Activated CD8-positive, alpha-beta memory T cell treated with anti-CD3 and anti-CD28 coated beads for 1 hour (primary cell): ENCODE measurements around the gene KCND3.

Experiments used
- DNase-seq, 2 donors: peaks; one replicate each; pipeline ENCODE4 v3.0.0-alpha.2; 2020; ENCODE audit warnings: low read depth in 1 of 2; ENCODE audit errors: extremely low read depth in 1 of 2

Gene KCND3

DNA sequence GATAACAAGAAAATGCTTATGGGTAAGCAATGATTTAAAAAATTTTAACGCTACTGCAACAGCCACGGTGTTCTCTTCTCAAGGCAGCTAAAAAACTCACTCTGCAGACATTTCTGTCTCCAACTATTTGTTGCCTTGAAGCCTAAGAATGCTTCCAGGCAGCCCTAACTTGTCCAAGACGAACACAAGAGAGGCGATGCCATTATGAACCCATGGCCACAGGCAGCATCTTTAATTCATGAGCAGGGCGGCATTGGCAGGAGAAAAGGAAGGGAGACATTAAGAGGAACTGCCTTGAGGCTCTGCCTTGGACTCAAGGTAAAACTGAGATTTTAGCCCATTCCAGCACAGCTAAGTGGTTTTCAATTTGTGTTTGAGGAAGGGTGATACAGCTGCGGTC lies 67.5 kb downstream of the KCND3 start:
- no peak for DNase-seq

DNA sequence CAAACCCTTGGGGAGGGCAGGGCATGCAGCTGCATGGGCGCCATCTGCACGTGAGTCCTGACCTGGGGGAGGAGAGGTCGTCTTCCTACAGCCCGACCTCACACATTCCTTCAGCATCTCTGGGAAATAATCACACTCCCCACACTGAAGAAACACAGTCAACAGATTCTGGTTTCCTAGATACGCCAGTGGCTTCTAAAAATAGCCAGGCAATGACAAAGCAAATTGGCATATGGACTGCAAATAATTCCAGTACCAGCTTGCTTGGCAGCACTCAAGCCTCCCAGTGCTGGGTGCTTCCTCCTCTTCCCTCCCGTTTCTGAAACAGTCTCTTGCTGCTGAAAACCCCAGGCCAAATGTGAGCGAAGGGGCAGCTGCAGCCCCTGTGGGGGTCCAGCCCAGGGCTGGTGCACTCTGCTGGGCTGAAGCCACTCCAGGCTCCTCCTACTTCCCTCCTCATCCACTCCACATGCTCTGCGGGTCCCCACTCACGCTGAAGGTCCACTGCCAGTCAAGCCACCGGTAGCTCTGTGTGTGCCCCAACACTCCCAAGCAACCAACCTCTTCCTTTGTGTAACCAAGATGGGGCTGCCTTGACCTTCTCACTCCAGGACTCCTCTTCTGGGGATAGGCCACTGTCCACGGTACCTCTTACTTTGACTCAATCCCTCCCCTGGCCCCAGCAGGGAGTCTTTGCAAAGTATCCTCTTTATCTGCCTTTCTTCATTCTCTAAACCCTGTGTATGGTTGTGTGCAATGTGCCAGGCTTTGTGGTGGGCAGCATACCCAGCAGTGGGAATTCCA lies 69.0 kb downstream of the KCND3 start:
- no peak for DNase-seq

DNA sequence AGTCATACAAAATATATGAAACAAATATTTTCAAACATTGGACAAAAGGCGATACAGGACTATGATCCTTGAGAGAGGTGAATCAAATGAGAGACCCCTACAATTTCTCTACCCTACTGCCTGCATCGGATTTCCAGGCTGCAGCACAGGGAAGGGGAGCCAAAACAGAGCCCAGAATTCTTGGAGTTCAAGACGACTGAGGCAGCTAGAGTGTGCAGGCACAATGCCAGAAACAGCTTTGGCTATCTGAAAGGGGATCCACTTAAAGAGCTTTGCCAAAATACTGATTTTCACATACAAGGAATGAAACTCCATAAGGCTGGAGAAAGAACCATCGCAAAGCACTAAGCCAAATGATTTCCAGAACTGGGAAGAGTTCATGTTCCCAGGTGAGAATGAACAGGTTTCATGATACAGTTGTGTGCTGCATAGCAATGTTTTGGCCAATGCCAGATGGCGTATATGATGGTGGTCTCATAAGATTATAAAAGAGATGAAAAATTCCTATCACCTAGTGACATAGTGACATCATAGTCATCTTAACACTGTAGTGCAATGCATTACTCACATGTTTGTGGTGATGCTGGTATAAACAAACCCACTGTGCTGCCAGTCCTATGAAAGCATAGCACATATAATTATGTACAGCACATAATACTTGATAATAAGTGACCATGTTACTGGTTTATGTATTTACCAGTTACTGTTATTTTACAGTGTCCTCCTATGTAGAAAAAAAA lies 77.5 kb downstream of the KCND3 start:
- no peak for DNase-seq

DNA sequence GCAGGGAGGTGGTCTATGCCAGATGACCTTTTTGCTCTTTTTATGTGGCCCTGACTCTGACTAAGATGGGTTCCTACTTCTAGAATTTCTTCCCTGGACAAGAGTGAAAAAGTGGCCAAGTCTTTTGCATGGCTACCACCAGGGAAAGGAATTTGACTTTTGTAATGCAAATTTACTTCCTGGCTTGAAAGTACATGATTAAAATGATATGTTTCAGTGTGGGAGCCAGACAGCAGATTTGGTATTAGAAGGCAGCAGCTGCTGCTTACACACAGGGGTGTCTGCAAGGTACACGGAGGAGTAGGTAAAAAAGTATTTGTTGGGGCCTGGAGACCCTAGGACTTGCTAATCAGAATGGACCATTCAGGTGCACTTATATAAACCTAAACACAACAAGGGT lies 78.4 kb downstream of the KCND3 start:
- no peak for DNase-seq

DNA sequence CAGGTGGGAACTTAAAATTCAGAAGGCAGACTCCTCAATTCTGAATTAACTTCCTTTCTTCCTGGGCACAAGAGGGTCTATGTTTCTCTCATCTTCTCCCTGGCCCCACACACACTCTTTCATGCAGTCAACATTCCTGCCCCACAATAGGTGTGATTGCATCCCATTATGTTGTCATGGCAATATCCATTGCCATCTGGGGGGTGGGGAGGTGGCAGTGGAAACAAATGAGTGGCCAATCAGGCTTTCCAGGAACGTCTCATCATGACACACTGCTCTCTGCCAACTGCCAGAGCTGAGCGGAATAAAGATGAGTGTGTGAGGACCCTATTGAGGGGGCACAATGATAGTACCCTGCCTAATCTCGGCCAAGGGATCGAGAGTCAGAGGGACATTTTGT lies 80.4 kb downstream of the KCND3 start:
- no peak for DNase-seq

DNA sequence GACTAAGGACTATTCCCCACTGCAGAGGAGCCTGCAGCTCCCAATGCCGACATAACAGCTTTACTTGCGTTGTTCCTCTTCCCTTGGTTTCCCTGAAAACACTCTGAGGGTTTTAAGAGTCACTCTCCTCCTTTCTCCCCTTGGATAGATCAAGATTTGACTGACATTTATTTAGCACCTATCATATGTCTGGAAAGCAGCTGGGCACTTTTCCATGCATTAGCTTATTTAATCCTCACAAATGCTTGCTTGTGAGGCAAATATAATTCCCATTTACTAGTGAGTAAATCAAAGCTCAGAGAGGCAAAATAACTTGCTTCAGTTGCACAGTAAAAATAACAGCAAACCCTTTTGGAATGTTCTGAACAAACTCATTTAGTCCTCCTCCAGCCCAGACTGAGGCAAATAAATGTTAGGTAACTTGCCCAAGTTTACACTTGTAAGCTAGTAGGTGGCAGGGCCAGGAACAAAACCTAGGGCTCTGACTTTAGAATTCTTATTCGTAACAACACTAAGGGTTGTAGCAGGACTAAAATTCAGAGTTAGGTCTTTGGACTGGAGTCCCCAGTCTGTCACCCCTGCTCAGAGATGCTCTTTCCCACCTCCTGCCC lies 81.4 kb downstream of the KCND3 start:
- no peak for DNase-seq

DNA sequence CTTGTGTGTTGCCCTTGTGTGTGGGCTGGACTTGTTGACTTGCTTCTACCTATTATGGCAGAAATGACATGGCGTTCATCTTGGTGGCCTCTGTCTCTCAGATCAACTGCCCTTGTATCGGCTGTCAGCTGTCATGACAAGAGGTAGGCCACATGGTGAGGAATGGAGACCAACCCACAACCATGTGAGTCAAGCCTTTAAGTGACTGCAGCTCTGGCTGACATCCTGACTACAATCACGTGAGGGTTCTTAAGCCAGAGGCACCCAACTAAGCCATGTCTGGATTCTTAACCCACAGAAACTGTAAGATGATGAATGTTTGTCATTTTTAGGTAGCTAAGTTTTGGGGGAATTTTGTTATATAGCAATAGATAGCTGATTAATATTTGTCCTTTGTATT lies 82.1 kb downstream of the KCND3 start:
- no peak for DNase-seq

DNA sequence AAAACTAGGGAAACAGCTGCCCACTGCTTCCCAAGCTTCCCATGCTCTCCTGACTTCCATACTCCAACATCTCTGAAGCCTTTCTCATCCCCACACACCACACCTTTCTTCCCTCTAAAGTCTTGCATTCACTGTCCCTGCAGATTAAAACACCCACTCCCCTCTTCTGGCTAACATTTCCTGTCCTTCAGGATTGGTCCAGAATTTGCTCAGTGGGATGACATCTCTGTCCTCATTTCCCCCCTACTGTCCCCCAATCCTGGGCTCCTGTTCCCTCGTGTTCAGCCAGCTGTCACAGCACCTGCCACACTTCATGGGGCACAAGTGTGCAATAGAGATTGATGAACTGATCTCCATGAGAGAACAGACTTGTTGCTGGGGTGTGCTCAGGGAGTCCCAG lies 82.7 kb downstream of the KCND3 start:
- no peak for DNase-seq

DNA sequence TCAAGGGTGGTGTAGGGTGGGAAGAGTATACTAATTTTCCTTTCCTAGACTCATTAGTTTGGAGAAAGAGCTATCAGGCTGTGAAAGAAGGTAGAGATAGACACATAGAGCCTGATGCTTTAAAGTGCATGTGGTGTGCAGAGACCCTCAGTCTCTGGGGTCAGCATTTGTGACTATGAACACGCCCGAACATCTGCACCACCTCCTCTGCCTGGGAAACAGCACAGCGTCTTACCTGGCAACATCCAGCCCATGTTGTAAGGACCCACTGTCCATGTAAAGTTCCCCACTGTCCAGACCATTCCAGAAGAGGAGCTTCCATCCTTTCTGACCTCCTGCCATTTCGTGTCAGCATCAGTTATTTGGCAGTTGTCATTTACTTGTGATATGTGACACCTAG lies 83.4 kb downstream of the KCND3 start:
- no peak for DNase-seq

DNA sequence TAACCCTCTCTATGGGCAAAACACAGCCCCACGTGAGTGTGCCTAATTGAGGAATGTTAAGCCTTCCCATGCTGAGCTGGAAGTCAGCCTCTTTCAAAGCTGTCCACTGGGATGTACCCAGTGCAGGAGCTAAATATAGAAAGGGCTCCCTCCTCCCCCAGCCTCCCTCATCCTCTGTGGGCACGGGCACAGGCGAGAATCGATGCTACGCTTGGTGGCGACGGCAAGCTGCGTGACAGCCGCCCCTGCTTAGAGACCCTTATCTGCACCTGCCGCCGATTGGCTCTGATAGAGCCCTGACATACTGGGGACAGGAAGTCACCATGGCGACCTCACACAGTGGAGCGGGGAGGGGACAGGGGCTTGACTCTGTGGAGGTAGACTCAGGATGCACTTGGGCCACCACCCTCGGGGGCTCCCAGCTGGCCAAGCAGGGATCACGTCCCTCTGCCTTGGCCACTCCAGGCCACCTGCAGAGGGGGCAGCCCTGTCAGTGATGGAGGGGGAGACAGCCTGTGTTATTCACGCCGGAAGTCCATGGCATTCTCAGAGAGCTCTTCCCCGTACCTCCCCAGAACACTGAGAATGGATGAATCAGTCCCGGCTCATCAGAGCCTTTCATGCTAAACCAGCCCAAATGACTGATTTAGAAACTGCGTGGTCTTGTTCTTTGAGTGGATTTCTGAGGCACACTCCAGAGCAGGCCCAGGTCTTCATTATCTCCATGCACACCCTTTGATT lies 84.8 kb downstream of the KCND3 start:
- DNase-seq, result no peak

DNA sequence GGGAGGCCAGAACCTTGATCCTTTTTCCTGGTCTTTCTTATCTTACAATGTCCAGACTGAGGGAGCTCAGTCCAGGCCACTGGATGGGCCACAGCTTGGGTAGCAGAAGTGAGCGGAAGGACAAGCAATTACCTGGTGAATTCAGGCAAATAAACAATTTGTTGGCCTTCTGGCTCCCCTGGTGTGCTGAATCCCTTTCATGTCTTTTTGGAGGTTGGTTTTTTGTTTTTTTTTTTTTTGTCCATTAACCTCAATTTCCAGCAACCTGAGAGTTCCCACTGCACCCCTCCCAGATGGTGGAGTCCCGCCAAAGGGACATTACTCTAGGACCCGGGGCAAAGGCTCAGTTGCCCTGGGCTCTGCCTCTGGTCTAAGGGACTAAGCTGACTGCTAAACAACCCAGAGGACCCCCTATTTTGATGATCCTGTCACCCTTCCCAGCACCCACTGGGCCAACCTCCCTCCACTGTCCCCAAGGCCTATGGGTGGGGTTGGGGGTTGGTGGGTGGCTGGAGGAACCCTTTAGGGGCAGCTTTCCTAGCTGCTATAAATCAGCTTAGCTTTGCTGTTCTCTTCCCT lies 85.5 kb downstream of the KCND3 start:
- no peak for DNase-seq

DNA sequence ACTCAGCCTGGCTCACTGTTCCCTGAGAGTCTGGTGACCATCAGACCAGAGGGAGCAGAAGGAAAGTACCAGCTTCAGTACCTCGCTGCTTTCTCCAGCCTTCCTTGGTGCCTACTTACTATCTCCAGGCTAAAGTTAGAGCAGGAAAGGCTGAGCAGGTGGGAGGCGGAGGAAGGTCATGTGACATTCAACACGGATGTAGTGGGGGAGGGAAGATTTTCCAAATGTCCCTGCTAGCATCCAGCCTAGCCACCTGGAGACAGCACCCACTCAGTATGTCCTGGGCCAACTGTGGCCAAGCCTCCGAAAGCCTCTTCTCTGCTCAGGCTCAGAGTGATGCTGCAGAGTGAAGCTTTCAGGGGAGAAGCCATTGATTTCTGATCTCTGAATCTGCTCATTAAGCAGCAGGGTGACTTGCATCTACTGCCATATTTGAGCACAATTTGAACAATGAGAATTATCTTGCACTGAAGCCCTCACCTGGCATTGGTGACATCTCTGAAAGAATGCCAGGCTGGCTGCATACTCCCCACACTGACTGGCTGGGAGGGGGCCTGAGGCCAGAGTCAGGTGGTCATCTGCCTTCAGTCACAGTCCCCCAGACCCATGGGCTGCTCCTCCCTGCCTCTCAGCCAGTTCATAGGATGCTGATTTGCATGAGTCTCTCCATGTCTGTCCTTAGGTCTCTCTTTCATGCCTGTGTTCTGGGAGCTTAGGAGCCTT lies 86.2 kb downstream of the KCND3 start:
- DNase-seq, result no peak

DNA sequence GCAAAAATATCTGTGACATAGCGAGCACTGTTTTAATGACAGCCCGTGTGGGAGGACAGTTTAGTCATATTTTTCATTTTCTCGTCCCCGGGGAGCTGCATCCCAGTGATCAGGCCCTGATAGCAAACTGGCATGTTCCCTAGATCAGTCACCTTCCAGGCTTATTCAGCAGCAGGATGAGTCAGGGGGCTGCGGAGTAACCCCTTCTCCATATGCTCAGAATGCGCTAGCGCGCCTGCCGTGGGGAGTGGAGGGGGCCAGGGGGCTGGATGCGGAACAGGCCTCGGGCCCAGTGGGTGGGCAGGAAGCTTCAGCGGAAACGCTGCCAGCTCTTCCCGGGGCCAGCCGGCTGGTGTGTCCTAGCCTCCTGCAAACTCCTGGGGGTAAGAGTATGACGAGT lies 94.0 kb downstream of the KCND3 start:
- no peak for DNase-seq

DNA sequence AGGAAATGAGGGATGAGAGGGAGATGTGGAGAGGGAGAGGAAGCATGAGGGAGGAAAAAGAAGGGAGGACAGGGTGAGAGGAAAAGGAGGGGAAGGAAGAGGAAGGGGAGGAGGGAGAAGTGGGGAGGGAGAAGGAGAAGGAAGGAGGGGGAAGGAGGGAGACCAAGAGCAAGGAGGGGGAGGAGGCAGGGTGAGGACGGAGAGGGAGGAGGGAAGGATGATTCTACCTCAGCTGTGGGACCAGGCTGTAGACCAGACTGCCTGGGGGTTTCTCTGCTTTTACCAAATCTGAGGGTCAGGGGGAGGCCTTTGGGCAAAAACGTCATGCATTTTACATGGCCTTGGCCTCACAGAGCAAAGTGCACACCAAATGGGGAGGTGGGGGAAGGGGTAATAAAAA lies 94.5 kb downstream of the KCND3 start:
- DNase-seq, result no peak

DNA sequence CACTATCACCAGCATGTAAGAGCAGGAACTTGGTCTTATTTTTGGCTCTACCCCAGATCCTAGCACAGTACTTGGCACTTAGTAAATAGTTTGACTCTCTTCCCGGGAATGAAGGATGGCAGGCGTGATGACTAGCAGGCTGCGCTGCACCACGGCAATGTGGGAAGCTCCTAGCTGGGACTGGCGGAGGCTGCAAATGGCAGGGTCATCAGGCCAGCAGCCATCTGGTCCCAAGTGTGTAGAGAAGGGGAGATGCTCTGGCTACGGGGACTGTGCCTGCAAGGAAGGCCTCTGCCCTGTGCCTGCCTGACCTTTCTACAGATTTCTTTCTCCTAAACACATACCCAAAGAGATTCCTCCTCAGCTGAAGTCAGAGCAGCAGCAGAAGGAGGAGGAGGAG lies 95.0 kb downstream of the KCND3 start:
- DNase-seq, result no peak

DNA sequence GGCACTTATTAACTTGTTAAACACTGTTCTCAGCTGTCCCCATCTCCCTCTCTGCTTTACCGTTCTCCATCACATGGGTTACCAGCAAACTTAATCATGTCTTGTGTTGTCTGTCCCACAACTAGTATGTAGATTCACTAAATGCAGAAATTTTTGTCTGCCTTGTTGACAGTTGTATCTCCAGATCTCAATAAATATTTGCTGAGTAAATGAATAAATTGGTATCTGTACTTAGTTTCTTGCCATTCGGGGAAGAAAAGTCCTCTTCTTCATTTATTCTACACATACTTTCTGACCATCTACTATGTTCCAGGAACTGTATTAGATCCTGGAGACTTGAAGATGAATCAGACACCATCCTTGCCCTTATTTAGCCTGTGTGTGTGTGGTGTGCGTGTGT lies 97.9 kb downstream of the KCND3 start:
- DNase-seq, result no peak

DNA sequence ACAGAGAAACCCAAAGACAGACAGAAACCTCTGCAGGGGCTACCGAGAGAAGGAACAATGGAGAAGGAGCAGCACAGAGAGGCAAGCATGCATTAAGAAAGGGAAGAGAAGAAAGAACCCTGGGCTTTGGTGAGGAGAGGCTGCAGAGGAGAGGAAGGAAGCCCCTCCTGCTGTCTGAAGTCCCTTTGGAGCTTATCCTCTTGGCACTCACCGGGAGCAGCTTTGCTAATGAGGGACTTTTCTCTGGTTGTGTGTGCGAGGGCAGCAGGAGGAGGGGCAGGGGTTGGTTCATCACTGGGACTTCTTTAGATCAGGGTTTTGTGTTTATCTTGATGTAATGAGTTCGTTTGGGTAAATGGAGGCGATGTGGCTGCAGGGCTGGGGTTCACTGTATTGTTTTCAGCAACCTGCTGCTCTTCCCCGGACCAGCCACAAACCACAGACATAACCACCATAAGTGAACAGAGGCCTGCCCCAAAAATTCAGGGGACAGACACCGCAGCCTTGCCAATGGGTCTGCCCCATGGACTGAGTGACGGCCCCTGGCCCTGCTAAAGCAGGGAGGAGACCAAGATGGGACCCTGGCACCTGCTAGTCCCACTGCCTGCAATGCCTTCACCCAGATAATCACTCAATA lies 100.6 kb downstream of the KCND3 start:
- no peak for DNase-seq

DNA sequence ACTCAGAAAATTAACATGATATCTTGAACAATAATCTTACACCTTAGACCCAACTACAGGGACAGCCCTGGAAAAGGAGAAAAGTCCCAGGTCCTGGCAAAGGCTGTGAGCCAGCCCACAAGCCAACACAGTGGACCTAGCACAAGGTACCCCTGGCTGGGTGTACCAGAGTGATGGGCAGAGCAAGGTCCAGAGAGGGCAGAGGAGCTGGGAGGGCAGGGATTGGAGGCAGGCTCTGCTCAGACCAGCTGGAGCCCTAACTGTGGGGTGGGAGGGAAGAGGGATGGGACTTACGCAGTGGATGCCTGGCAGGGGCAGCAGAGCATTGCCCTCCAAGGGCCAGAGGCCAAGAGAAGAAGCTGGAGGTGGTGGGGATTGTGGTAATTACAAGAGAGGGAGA lies 101.6 kb downstream of the KCND3 start:
- no peak for DNase-seq

DNA sequence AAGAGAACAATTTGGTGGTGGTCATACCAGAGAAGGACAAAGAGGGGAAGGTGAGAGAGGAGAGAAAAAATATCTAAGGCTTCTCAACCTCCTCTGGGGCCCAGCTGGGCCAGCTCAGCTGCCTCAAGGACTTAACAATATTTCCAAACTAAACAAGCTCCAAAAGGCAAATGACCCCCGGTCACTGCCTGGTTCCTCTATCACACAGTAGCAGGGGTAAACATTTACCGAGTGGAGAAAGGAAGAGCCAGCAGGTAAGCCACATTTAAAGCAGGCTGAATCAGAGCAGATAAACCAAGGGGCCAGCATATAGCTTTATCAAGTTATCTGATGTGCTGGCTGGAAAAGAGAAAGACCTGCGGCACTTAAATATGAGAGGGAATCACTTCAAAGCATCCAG lies 102.1 kb downstream of the KCND3 start:
- DNase-seq, result no peak

DNA sequence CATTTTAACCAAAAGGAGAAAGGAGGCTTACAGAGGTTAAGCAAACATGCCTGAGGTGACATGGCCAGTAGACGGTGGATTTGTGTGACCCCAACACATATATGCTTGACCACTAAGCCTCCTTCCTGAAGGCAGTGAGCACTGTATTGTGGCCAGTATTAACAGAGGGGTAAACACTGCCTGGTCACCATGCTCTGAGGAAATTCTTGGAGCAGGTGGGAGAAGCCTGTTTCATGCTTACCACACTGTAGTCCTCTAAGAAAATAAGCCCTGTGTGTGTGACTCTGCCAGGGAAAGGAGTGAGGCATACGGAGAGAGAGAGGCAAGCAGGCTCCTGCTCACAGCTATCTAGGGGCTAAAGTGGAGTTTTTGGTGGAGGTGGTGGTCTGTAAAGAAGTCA lies 102.7 kb downstream of the KCND3 start:
- DNase-seq, result no peak
